ENCODE measurements around the gene SHISA9. TPM values are rescaled to one million over a fixed set of nuclear protein-coding genes. Genes with fewer than 3 reads are reported as not detected.

The SHISA9 gene
- total and polyA plus RNA-seq, 2 donors (not counting 1 experiment from before 2014, with no cell fraction given) = 0.03 to 0.07 TPM

DNA sequence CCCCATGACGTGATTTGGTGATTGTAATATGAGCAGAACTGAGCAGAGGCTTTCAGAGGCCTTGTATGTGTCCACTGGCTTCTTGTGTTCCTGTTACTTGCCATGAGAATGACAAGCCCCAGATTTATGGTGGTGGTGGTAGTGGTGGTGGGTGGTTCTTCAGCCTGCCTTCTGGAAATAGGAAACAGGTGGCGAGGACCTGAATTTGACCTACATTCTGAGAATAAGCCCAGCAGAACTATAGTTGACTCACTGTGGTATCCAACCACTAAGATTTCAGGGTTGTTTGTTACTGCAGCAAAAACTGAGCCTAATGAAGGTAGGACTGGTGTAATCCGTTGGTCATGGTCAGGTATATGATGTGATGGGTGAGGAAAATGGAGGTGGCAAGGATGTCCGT, 93.0 kb downstream of the SHISA9 start:
- Histone ChIP-seq H3K4me2 (replicated peaks; ENCODE audit: low read depth, low read length, poor library complexity, severe bottlenecking) (no peak overlapping the region), H3K9me3 (ENCODE audit: control extremely low read depth in 1 of 3, control insufficient read depth in 2 of 3, insufficient read depth in 1 of 3, low read length in 2 of 3) (peaks cover 0 to 2% (median 0%) of the 10 kb centered on the region in 3 donors), H3K79me2 (ENCODE audit: control insufficient read depth, insufficient read depth, low read length) (no peaks in the 10 kb centered on the region), H3K36me3 (replicated peaks in 1 of 2; ENCODE audit: control extremely low read depth in 1 of 2, control insufficient read depth in 1 of 2, extremely low read depth in 1 of 2, insufficient read depth in 2 of 2, low read length in 1 of 2) (no peaks in the 10 kb centered on the region), H3K27ac (ENCODE audit: low read length in 2 of 2) (no peak overlapping the region), H3K4me1 (ENCODE audit: control insufficient read depth in 2 of 2, insufficient read depth in 2 of 2, low read length in 2 of 2) (no peaks in the 10 kb centered on the region), H3K9ac (ENCODE audit: low read length) (no peak overlapping the region), H4K20me1 (ENCODE audit: control insufficient read depth, insufficient read depth, low read length, poor library complexity, severe bottlenecking) (no peaks in the 10 kb centered on the region), H3K27me3 (replicated peaks in 1 of 4; ENCODE audit: control extremely low read depth in 1 of 4, control insufficient read depth in 3 of 4, insufficient read depth in 4 of 4, low read length in 3 of 4) (no peaks in the 10 kb centered on the region), H3K4me3 (ENCODE audit: control extremely low read depth in 1 of 5, extremely low read depth in 1 of 5, insufficient read depth in 1 of 5, low read depth in 2 of 5, low read length in 4 of 5) (no peak overlapping the region), H2AFZ (ENCODE audit: insufficient read depth, low read depth, low read length, poor library complexity, severe bottlenecking) (no peak overlapping the region)
- Mint-ChIP-seq H3K4me3 (no peak overlapping the region), H3K27me3 (peaks cover 8% of the 10 kb centered on the region), H3K27ac (no peak overlapping the region), H3K9me3 (ENCODE audit: insufficient read depth) (no peaks in the 10 kb centered on the region), H3K4me1 (no peaks in the 10 kb centered on the region)
- TF ChIP-seq EZH2 (IDR thresholded peaks at IDR 0.05; ENCODE audit: borderline replicate concordance, insufficient read depth, low read depth, low read length, poor library complexity, severe bottlenecking) = no peak
- no peak for TF ChIP-seq CTCF (IDR thresholded peaks at IDR 0.05)
- ChIA-PET CTCF (no interaction called here), POLR2A (no interaction called here)
- 57% methylated on average over 3 of the region's 4 CpGs for WGBS (ENCODE audit: insufficient coverage)
- intact Hi-C loops (cut with micrococcal nuclease) = no loop called here
- DNase-seq (no peak), ATAC-seq (ENCODE audit: low read depth) (no peak)

GRCh38 chr16:12995721-12996372, 94.4 kb downstream of the SHISA9 start:
- DNase-seq (no peak), ATAC-seq (ENCODE audit: low read depth) (no peak)
- Histone ChIP-seq H3K4me2 (replicated peaks; ENCODE audit: low read depth, low read length, poor library complexity, severe bottlenecking) (no peak overlapping the region), H3K79me2 (ENCODE audit: control insufficient read depth, insufficient read depth, low read length) (no peaks in the 10 kb centered on the region), H3K27ac (ENCODE audit: low read length in 2 of 2) (no peak overlapping the region), H3K27me3 (replicated peaks in 1 of 4; ENCODE audit: control extremely low read depth in 1 of 4, control insufficient read depth in 3 of 4, insufficient read depth in 4 of 4, low read length in 3 of 4) (no peaks in the 10 kb centered on the region), H3K4me1 (ENCODE audit: control insufficient read depth in 2 of 2, insufficient read depth in 2 of 2, low read length in 2 of 2) (no peaks in the 10 kb centered on the region), H2AFZ (ENCODE audit: insufficient read depth, low read depth, low read length, poor library complexity, severe bottlenecking) (no peak overlapping the region), H3K9ac (ENCODE audit: low read length) (no peak overlapping the region), H3K4me3 (ENCODE audit: control extremely low read depth in 1 of 5, extremely low read depth in 1 of 5, insufficient read depth in 1 of 5, low read depth in 2 of 5, low read length in 4 of 5) (no peak overlapping the region), H3K36me3 (replicated peaks in 1 of 2; ENCODE audit: control extremely low read depth in 1 of 2, control insufficient read depth in 1 of 2, extremely low read depth in 1 of 2, insufficient read depth in 2 of 2, low read length in 1 of 2) (no peaks in the 10 kb centered on the region), H4K20me1 (ENCODE audit: control insufficient read depth, insufficient read depth, low read length, poor library complexity, severe bottlenecking) (no peaks in the 10 kb centered on the region), H3K9me3 (ENCODE audit: control extremely low read depth in 1 of 3, control insufficient read depth in 2 of 3, insufficient read depth in 1 of 3, low read length in 2 of 3) (peaks cover 0 to 2% (median 0%) of the 10 kb centered on the region in 3 donors)
- Mint-ChIP-seq H3K4me1 (no peaks in the 10 kb centered on the region), H3K4me3 (no peak overlapping the region), H3K27me3 (peaks cover 8% of the 10 kb centered on the region), H3K9me3 (ENCODE audit: insufficient read depth) (no peaks in the 10 kb centered on the region), H3K27ac (no peak overlapping the region)
- TF ChIP-seq CTCF (IDR thresholded peaks at IDR 0.05) (no peak), EZH2 (IDR thresholded peaks at IDR 0.05; ENCODE audit: borderline replicate concordance, insufficient read depth, low read depth, low read length, poor library complexity, severe bottlenecking) (no peak)
- ChIA-PET CTCF (no interaction called here), POLR2A (no interaction called here)
- intact Hi-C loops (cut with micrococcal nuclease) = no loop called here
- 78% methylated on average over 5 of the region's 7 CpGs for WGBS (ENCODE audit: insufficient coverage)
